AML-193 (cell line): ENCODE results near the gene MAD1L1.

ENCODE experiments used
- DNase-seq, 2 experiments: peaks; one replicate each; lab custom pipeline; 2025; lab: John Stamatoyannopoulos, UW

The MAD1L1 gene

GRCh38 chr7:2116989-2117591 is 115.7 kb downstream of the MAD1L1 start:
- no peak for DNase-seq

- DNase-seq = no peak
Measured at GRCh38 chr7:2116448-2116810, 116.3 kb downstream of the MAD1L1 start.

DNA sequence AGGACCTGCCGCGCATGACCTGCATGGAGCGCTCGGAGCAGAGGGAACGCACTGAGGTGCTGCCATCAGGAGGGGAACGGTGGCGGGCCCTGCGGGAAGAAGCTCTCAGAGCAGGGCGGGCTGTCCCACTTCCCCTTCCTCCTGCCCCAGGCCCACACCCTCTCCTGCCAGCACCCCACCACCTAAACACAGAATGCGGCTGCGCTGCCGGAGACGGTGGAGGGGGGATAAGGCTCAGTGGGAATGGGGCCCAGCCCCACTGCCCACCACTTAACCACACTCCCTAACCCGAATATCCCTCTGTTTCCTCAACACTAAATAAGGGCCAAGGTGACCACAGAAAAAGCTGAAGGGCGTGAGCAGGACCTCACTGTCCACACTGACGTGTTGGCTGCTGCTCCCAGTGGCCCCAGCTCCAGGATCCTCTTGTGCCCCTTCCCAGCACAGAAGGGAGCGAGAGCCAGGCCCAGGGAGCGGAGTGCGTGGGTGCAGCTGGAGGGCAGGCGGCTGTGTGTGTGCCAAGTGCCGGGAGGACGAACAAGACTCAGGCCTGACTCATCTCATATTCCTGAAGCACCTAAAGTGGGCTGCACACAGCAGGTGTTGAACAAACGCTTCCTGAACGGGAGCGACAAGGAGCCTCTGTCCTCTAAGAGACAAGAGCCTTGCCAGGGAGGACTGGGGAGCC is 116.8 kb downstream of the MAD1L1 start:
- no peak for DNase-seq

- no peak for DNase-seq
Measured at GRCh38 chr7:2114926-2115759, 117.6 kb downstream of the MAD1L1 start.

GRCh38 chr7:2114052-2114451 is 118.7 kb downstream of the MAD1L1 start:
- DNase-seq = no peak

- no peak for DNase-seq
Measured at GRCh38 chr7:2112261-2113198, 120.2 kb downstream of the MAD1L1 start.

DNA sequence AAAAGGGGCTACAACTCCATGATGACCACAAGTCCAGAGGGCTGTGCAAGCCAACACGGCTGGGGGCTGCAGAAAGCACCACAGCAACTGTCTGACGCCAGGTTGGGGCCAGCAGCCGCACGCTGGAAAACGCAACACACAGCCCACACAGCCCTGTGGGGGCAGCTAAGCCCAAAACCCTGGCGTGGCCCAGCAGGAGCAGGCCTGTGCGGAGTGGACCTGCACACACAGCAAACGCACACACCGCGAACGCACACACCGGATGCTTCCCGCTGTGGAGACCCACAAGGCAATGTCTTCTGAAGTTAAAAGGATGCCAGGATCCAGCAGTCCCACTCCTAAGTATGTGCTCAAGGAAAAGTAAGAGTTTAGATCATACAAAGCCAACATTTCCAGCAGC is 121.2 kb downstream of the MAD1L1 start:
- DNase-seq = no peak

GRCh38 chr7:2110610-2111396 is 121.9 kb downstream of the MAD1L1 start:
- no peak for DNase-seq

DNA sequence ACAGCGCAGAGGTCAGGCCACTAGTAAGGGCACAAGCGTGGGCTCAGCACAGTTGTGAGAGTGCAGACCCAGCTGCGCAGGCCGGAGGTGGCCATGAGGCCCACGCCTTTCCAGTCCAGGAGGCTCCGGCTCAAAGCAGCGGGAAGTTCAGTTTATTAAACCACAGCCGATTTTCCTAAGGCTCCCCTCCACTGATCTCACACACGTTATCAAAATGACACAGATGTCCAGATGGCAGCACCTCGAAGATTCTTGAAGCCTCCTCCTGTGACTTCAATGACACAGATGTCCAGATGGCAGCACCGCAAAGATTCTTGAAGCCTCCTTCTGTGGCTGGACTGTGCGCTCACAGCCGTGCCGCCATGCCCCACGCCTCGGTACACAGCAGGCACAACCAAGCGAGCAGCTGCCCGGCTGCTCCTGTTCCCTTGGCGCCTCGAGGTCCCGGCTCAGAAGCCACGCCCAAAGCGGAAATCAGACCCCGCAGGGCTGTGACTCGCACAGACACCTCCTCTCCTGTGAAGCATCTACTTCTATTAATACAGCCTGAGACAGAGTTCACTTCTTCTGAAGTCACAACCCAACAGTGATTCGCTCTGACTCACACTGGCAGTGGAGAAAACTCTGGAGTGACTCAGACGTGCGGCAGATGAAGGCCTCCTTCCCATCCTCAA is 122.7 kb downstream of the MAD1L1 start:
- DNase-seq = no peak

GRCh38 chr7:2109251-2109872 is 123.4 kb downstream of the MAD1L1 start:
- DNase-seq = no peak

DNA sequence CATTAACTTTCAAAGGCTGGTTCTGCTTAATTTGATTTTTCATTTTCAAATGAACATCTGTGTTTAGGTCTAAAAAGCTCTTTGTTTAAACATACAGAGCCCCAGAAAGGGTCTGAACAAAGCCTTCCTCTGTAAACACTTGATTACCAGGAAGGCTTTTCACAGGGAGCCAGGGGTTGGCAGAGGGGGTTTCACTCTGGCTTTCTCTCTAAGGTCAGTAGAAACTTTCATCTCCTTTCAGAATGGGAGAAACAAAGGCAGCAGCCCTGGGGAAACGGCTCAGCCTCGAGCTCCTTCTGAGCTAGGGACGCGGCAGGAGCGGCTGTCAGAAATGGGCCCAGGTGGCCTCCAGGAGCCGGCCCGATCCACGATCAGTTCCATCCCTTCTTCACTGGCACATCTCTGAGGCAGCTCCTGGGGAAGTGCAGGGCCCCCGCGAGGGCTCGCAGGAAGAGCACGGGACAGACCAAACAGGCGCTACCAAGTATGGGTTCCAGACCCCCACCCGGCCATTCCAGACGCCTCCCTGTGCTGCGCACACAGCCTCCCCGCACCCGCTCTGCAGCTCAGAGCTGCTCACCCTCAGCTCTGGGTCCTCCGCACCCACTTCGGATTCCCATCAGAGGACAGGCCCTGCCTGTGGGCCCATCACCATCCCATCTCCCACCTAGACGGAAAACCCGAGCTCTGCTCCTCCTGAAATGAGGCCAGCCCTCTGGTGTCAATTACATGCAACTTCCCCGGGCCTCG is 124.1 kb downstream of the MAD1L1 start:
- no peak for DNase-seq

DNA sequence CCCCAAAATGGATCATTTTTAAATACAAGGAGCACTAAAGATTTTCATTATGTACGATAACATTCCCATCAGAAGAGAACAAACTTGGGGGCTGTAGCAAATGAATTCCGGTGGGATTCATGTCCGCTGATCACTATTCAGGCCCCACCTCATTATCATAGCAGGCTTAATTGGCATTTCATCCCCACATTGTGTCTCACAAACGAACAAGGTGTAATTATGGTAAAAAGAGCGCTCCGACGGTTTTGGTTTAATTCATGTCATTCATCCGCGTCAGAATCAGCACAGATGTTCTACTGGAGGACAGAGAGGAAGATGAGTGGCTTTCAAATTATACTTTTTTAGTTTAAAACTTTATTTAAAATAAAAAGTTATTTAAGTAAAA is 124.7 kb downstream of the MAD1L1 start:
- DNase-seq = no peak

- DNase-seq = no peak
Measured at GRCh38 chr7:2107386-2108070, 125.2 kb downstream of the MAD1L1 start.

GRCh38 chr7:2106924-2107323 is 125.8 kb downstream of the MAD1L1 start:
- DNase-seq = no peak

DNA sequence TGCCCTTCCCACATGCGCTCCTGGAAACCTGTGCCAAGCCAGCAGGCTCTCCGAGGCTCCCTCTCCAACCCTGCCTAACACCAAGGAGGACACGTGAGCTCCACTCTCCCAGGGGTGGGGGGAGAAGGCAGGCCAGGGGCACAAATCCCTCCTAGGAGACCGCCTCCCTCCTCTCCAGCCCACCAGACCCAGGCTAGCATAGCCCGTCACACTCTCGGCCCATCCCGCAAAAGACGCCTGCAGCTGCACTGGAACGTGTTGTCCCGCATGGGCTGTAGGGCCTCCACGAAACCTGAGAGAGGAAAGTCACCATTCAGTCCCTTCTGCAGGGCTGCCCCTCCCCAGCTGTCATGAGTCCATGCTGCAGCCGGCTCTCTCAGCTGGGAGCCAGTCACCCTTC is 126.3 kb downstream of the MAD1L1 start:
- no peak for DNase-seq

DNA sequence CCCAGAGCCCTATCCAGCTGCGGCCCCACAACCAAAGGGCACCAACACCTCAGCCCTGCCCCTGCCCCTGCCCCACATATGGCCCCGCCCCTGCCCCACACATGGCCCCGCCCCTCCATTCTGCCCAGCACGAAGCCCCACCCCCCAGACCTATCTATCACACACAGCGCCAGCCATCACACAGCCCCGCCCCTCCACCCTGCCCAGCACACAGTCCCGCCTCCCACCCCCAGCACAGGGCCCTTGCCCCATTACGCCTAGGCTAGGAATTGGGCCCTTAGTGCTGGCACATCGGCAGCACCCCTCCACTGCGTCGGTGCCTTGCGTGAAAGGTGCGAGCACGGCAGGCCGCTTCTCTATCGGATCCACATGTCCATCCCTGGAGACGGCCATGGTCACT is 126.8 kb downstream of the MAD1L1 start:
- DNase-seq = no peak

DNA sequence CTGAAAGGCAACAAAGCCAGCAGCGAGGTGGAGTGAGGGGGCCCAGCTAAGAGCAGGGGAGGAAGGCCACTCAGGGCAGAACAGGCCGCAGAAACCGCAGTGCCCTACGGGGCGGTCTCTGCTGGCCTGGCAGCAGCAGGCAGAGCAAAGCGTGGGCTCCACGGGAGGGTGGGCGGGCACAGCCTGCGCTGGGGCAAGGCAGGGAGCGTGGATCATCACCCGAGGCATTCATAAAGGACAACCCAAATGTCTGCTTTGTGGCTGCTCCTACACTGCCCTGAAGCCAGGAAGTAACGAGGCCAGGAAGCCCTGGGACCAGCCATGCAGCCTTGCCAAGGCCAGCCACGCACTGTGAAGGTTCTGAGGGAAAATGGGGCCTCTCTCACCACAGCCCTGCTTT is 127.5 kb downstream of the MAD1L1 start:
- DNase-seq = no peak

DNA sequence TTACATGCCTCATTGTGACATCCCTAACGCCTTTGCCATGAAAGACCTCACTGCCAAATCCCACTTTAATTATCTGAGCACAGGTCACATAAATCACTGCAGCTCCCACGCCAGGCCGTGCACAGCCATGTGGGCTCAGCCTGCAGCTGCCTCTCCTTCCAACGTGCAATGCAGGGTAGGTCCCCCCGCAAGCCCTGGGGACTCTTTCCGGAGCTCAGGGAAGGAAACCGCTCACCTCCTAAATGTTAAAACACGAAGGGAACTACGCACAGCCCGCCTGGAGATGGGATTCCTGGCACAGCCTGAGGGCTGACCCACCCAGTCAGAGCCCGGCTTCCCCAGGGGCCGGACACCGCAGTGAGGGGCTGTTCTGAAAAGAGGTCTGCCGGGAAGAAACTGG is 128.0 kb downstream of the MAD1L1 start:
- DNase-seq = no peak
